LHCN-M2 (cell line): ENCODE data around the gene CTNNBL1. TPM values are rescaled to one million over a fixed set of nuclear protein-coding genes. Genes with fewer than 3 reads are reported as not detected.
A peak's percentile ranks its signal among the peaks of the same experiment; 100 is the strongest.

Experiments
- DNase-seq: peaks from one replicate; pipeline ENCODE4 v3.0.0-alpha.2; 2012; ENCODE audit warnings: low read depth
- total RNA-seq: library from RNA; depleted of rRNA; stranded (reverse); fragments of >200 nt; gene quantifications from 2 replicates; pipeline ENCODE4 v1.2.3, GENCODE V29; 2014

The CTNNBL1 gene
- total RNA-seq, 1 experiment from 2014 or later = 41.7 TPM

- no peak for DNase-seq
Measured at GRCh38 chr20:37816003-37816402, 122.2 kb downstream of the CTNNBL1 start.

- no peak for DNase-seq
Measured at GRCh38 chr20:37816726-37817125, 122.9 kb downstream of the CTNNBL1 start.

GRCh38 chr20:37821696-37822095 lies 127.9 kb downstream of the CTNNBL1 start:
- peak; percentile 52 for DNase-seq

GRCh38 chr20:37822141-37822601 lies 128.3 kb downstream of the CTNNBL1 start:
- peak; percentile 89 for DNase-seq

GRCh38 chr20:37823296-37823980 lies 129.6 kb downstream of the CTNNBL1 start:
- no peak for DNase-seq

GRCh38 chr20:37827605-37828004 lies 133.8 kb downstream of the CTNNBL1 start:
- no peak for DNase-seq

GRCh38 chr20:37828684-37829083 lies 134.9 kb downstream of the CTNNBL1 start:
- DNase-seq = no peak

- DNase-seq = no peak
Measured at GRCh38 chr20:37829128-37829527, 135.3 kb downstream of the CTNNBL1 start.

- no peak for DNase-seq
Measured at GRCh38 chr20:37833221-37833896, 139.5 kb downstream of the CTNNBL1 start.

- DNase-seq = no peak
Measured at GRCh38 chr20:37836926-37837325, 143.1 kb downstream of the CTNNBL1 start.

- DNase-seq = no peak
Measured at GRCh38 chr20:37837924-37838323, 144.1 kb downstream of the CTNNBL1 start.

GRCh38 chr20:37838769-37839431 lies 145.1 kb downstream of the CTNNBL1 start:
- no peak for DNase-seq

- no peak for DNase-seq
Measured at GRCh38 chr20:37839432-37839827, 145.6 kb downstream of the CTNNBL1 start.

GRCh38 chr20:37839955-37840354 lies 146.1 kb downstream of the CTNNBL1 start:
- no peak for DNase-seq

- no peak for DNase-seq
Measured at GRCh38 chr20:37841389-37841788, 147.6 kb downstream of the CTNNBL1 start.

GRCh38 chr20:37841971-37842370 lies 148.1 kb downstream of the CTNNBL1 start:
- DNase-seq = no peak

GRCh38 chr20:37845241-37845681 lies 151.4 kb downstream of the CTNNBL1 start:
- no peak for DNase-seq

GRCh38 chr20:37845878-37846277 lies 152.0 kb downstream of the CTNNBL1 start:
- DNase-seq = no peak

- no peak for DNase-seq
Measured at GRCh38 chr20:37846573-37846972, 152.7 kb downstream of the CTNNBL1 start.

- no peak for DNase-seq
Measured at GRCh38 chr20:37848706-37849105, 154.9 kb downstream of the CTNNBL1 start.

- DNase-seq = no peak
Measured at GRCh38 chr20:37849156-37849555, 155.3 kb downstream of the CTNNBL1 start.

GRCh38 chr20:37849566-37849965 lies 155.7 kb downstream of the CTNNBL1 start:
- no peak for DNase-seq
